Measurements from ENCODE around the gene PSMB11.

The PSMB11 gene

DNA sequence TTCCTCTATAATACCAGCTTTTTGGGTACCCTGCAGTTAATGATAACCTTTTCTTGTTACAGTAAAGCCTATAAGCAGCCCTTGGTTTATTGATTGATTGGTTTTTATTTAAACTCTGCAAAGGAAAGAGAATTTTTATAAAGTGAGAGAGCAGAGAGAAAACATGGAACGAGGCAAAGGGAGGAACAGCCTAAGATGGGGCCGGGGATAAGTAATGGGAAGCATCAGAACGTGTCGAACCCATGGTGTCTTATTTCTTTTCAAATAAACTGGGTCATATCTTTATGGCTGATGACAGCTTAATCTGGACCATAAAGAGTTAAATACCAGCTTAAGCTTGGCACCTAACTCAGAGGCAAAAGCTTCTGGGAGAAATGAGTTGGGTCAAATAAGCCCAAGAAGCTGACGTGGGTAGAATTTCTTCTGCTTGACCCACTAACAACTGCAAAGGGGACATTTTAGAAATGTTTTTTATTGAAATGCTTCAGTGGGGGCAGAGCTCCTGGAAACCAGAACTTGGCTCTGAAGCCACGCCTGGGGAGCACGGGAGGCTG lies 20.0 kb upstream of the PSMB11 start:
- no peaks in the 10 kb centered on the region for H3K9me2 ChIP-seq (replicated peaks; ENCODE audit: control insufficient read depth, low read length)
- peaks cover 14% of the 10 kb centered on the region for H3K36me3 ChIP-seq (ENCODE audit: control insufficient read depth, low read length)

DNA sequence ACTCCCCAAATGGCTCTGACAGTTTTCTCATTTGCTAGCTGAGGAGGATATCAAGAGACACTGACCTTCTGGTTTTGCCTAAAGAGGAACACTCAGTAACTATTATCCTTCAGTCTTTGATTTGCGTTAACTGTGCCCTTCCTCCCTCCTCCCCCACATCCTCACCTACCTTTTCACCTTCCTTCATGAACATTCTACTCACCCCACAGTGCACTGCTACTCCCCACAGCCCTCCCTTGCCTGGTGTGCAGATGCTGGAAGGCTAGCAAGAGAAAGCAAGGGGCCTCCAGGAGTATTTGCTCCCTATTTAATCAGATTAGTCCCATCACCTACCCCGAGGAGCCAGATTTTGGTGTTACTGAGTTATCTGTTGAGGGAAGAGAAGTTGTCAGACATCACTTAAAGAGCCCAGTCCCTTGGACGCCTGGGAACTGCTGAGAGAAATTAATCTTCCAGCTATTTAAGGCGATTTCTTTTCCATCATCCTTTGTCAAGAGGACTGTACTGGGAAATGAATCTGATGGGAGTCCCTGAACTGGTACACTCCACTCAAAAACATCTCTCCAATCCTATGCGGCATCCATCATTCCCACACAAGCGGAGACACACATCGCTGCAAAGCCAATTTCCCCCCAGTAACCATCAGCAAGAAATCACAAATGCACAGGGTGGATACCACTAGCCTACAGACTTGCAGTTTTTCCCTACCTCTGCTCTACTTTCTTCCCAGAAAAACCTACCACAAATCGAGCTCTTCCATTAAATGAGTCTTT lies 18.8 kb upstream of the PSMB11 start:
- no peak overlapping the region for H3K4me2 ChIP-seq (ENCODE audit: low read length)
- no peak overlapping the region for H3K4me3 ChIP-seq (ENCODE audit: low read length)
- no peaks in the 10 kb centered on the region for H3K4me1 ChIP-seq (ENCODE audit: control insufficient read depth, low read length)
- TF ChIP-seq EZH2phosphoT487 (IDR thresholded peaks at IDR 0.05; ENCODE audit: borderline replicate concordance, low read length) = no peak
- TF ChIP-seq, protein P1, sequence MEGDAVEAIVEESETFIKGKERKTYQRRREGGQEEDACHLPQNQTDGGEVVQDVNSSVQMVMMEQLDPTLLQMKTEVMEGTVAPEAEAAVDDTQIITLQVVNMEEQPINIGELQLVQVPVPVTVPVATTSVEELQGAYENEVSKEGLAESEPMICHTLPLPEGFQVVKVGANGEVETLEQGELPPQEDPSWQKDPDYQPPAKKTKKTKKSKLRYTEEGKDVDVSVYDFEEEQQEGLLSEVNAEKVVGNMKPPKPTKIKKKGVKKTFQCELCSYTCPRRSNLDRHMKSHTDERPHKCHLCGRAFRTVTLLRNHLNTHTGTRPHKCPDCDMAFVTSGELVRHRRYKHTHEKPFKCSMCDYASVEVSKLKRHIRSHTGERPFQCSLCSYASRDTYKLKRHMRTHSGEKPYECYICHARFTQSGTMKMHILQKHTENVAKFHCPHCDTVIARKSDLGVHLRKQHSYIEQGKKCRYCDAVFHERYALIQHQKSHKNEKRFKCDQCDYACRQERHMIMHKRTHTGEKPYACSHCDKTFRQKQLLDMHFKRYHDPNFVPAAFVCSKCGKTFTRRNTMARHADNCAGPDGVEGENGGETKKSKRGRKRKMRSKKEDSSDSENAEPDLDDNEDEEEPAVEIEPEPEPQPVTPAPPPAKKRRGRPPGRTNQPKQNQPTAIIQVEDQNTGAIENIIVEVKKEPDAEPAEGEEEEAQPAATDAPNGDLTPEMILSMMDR (IDR thresholded peaks at IDR 0.05; ENCODE audit: low read depth, low read length, poor library complexity, severe bottlenecking) = no peak
- H3F3A ChIP-seq (ENCODE audit: control insufficient read depth, insufficient read depth) = peaks cover 3% of the 10 kb centered on the region
- H3K27ac ChIP-seq (ENCODE audit: low read depth, low read length) = no peak overlapping the region
- H3K79me2 ChIP-seq (ENCODE audit: control insufficient read depth, low read length) = no peaks in the 10 kb centered on the region
- H4K20me1 ChIP-seq (ENCODE audit: control insufficient read depth, insufficient read depth, low read depth, low read length) = no peaks in the 10 kb centered on the region
- H3K36me3 ChIP-seq (ENCODE audit: control insufficient read depth, low read length) = peaks cover 20% of the 10 kb centered on the region
- H3K9me3 ChIP-seq (ENCODE audit: control insufficient read depth, insufficient read depth, low read length) = no peaks in the 10 kb centered on the region
- H3K27me3 ChIP-seq (ENCODE audit: control insufficient read depth, low read length) = no peaks in the 10 kb centered on the region
- H3K9me2 ChIP-seq (replicated peaks; ENCODE audit: control insufficient read depth, low read length) = no peaks in the 10 kb centered on the region

More for the DNA sequence above, 20.0 kb upstream of the PSMB11 start:
- Histone ChIP-seq H3K79me2 (ENCODE audit: control insufficient read depth, low read length) (no peaks in the 10 kb centered on the region), H3F3A (ENCODE audit: control insufficient read depth, insufficient read depth) (peaks cover 3% of the 10 kb centered on the region), H3K4me2 (ENCODE audit: low read length) (no peak overlapping the region), H3K9me3 (ENCODE audit: control insufficient read depth, insufficient read depth, low read length) (no peaks in the 10 kb centered on the region), H3K27ac (ENCODE audit: low read depth, low read length) (no peak overlapping the region), H4K20me1 (ENCODE audit: control insufficient read depth, insufficient read depth, low read depth, low read length) (no peaks in the 10 kb centered on the region), H3K4me3 (ENCODE audit: low read length) (no peak overlapping the region), H3K4me1 (ENCODE audit: control insufficient read depth, low read length) (no peaks in the 10 kb centered on the region), H3K27me3 (ENCODE audit: control insufficient read depth, low read length) (no peaks in the 10 kb centered on the region)
- TF ChIP-seq, protein P1 (IDR thresholded peaks at IDR 0.05; ENCODE audit: low read depth, low read length, poor library complexity, severe bottlenecking) = no peak
- TF ChIP-seq EZH2phosphoT487 (IDR thresholded peaks at IDR 0.05; ENCODE audit: borderline replicate concordance, low read length) = no peak

DNA sequence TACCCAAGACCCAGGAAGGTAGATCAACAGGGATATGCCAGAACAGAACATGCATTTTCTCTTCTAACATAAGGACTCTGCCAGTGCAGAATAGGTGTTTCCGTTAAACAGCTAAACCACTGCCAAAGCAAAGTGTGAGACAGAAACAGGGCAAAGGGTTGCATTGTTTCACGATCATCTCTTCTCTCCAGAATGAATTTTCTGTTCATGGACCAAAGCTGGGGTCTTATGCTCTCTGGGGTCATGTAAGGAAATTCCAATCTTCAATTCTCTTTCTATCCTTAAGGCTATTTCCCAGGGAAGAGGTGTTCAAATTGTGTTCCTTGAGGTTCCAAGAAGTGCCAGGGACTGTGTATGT lies 18.2 kb upstream of the PSMB11 start:
- Histone ChIP-seq H3K9me3 (ENCODE audit: control insufficient read depth, insufficient read depth, low read length) (no peaks in the 10 kb centered on the region), H3K79me2 (ENCODE audit: control insufficient read depth, low read length) (peaks cover 2% of the 10 kb centered on the region), H3K4me2 (ENCODE audit: low read length) (no peak overlapping the region), H3F3A (ENCODE audit: control insufficient read depth, insufficient read depth) (peaks cover 3% of the 10 kb centered on the region), H3K4me3 (ENCODE audit: low read length) (no peak overlapping the region), H4K20me1 (ENCODE audit: control insufficient read depth, insufficient read depth, low read depth, low read length) (no peaks in the 10 kb centered on the region), H3K27me3 (ENCODE audit: control insufficient read depth, low read length) (no peaks in the 10 kb centered on the region), H3K9me2 (replicated peaks; ENCODE audit: control insufficient read depth, low read length) (no peaks in the 10 kb centered on the region), H3K27ac (ENCODE audit: low read depth, low read length) (no peak overlapping the region), H3K36me3 (ENCODE audit: control insufficient read depth, low read length) (peaks cover 24% of the 10 kb centered on the region), H3K4me1 (ENCODE audit: control insufficient read depth, low read length) (no peaks in the 10 kb centered on the region)
- TF ChIP-seq EZH2phosphoT487 (IDR thresholded peaks at IDR 0.05; ENCODE audit: borderline replicate concordance, low read length) = no peak
- TF ChIP-seq, protein P1 (IDR thresholded peaks at IDR 0.05; ENCODE audit: low read depth, low read length, poor library complexity, severe bottlenecking) = no peak
